HG02870 (cell line): Measurements from ENCODE around the gene GTPBP4.
"Not testable (repeated sequence)": the region's sequence is repeated elsewhere in the genome, so short reads cannot be mapped to it uniquely, and the experiment has no call there.

Source experiments
- ATAC-seq: cut with Tn5 transposase; IDR thresholded peaks from one replicate; pipeline ENCODE4 v1.9.1; 2021; ENCODE audit warnings: mild to moderate bottlenecking, moderate library complexity; ENCODE audit not compliant: unreplicated experiment

Gene GTPBP4

DNA sequence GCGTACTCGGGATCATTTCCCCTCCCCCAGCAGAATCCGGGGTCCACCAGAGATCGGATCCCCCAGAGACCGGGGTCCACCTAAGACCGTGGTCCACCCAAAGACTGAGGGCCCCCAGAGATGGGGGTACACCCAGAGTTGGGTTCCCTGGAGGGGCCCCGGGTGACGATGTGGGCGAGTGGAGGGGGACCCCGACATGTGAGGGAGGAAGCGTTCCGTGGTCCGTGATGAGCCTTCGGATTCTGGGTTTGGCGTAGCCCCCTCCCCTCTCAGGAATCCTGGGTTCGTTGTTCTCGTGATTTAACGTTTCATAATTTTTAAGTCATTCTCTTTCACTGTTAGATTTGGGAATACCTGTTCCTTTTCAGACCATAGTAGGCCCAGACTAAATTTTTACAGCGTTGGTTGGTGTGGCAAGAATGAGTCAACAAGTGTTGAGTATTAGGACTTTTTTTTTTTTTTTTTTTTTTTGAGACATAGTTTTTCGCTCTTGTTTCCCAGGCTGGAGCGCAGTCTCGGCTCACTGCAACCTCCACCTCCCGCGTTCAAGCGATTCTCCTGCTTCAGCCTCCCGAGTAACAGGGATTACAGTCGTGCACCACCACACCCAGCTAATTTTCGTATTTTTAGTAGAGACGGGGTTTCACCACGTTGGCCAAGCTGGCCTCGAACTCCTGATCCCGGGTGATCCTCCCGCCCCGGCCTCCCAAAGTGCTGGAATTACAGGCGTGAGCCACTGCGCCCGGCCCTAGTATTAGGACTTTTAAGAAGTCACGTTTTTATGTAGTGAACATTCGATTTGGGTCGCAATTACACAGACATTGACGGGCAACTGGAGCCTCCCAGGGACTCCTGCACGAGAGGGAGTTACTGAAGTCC lies 672 bp downstream of the GTPBP4 start:
- peak; percentile 3 for ATAC-seq

DNA sequence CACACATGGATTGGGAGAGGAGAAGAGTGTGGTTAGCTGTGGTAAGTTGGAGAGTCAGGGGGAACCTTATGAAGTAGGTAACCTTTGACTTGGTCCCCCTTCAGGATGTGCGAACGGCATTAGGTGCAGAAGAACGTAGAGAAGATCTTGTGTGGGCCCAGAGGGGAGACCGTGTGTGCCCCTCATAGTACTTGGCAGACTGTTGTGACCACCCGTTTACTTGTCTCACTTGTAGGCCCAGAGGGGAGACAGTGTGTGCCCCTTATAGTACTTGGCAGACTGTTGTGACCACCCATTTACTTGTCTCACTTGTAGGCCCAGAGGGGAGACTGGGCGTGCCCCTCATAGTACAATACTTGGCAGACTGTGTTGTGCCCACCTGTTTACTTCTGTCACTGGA lies 2.6 kb downstream of the GTPBP4 start:
- ATAC-seq = no peak

DNA sequence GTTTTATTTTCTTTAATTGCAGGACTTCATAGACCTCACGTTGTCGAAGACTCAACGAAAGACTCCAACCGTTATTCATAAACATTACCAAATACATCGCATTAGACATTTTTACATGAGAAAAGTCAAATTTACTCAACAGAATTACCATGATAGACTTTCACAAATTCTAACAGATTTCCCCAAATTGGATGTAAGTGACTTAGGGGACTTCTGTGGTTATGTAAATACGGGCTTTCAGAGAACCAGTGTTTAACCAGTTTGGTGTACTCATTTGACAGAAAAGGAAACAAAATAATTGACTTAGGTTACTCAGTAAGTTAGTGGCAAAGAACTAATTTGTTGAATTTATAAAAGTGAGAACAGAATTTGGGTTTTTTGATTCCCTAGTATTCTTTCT lies 4.2 kb downstream of the GTPBP4 start:
- peak; percentile 32 for ATAC-seq

DNA sequence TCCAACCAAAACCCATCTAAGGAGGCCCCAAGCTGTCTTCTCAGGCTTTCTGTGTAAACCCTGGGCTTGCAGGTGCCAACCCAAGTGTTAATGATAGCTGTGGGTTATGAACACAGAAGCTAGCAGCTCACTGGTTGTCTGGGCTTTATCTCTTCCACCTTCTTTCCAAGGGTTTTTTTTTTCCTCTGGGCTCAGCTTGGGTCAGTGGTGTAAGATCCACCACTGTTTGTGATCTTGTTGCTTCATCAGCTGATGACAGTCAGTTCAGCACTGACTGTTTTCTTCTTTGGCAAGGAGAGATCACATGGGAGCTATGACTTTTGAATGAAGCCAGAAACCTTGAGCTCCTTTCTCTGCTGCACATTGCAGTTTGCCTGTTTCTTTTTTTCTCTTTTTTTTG lies 4.6 kb downstream of the GTPBP4 start:
- no peak for ATAC-seq

DNA sequence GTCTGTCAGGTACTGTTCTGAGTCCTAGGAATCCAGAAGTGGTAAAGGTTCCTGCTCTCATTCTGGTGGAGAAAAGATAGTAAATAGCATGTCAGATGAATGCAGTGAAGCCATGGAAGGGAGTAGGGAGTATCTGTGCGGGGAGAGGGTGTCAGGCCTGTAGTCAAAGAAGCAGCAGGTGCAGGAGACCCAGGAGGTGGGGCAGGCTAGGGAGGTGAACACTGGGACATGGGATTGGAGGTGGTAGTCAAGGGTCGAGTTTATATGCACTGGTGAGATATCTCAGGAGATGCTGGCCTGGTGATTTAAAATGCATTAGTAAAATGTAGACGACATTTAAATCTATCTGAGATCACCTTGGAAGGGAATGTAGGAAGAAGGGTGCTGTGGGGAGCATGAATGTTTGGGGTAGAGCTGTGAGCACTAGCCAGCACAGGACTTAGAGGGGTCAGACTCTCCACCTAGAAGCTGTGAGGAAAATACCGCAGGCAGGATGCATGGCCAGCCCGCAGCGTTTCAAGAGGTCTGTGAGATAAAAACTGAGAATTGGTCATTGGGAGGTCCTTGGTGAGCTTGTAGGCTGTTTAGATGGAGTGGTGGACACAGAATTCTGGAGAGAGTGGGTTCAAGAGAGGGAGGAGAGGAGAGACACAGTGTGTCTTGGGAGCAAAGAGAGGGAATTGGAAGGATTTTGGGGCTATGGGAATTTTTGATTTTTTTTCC lies 6.8 kb downstream of the GTPBP4 start:
- ATAC-seq = no peak

GRCh38 chr10:995559-995926 lies 7.3 kb downstream of the GTPBP4 start:
- ATAC-seq = no peak

DNA sequence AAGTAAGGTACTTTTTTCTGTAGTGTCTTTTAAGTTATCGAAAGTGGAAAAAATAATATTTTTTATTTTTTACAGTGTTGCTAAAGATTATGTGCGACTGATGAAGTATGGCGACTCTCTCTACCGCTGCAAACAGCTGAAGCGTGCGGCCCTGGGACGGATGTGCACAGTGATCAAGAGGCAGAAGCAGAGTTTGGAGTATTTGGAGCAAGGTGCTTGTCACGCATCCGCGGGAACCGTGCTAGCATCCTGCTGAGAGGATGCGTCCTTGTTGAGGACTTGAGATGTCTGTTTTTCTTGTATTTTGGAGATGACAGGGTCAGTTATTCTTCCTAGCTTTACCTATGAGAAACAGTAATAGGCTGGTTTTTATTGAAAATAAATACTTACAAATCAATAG lies 7.8 kb downstream of the GTPBP4 start:
- ATAC-seq = no peak

DNA sequence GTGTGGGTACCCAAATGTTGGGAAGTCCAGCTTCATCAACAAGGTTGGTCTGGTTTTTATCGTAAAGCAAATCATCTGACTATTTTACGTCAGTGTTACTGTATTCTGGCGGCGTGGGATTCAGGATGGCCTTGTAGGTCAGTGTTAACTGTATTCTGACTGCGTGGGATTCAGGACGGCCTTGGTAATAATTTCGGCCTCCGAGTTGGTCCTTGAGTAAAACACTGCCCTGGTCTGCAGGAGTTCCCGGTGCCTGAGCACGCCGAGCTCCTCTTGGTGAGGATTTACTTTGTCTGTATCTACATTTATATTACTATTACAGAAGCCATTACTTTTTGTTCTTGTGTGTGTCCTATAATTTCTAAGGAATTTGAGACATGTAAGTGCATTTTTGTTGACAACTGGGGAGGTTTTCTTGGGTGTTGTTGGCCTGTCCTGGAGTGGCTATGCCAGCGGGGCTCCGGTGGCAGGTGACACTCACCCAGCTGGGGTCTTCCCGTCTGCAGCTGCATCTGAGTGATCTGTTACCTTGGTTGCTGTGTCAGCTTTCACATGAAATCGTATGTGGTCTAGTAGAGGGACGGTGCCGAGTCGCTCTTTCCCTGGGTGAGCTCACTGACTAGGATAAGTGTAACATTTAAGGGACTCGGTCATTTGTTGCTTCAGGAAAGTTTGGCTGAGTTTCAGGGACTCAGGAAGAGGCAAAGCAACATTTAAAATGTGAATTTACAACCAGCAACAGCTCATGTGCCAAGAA lies 9.2 kb downstream of the GTPBP4 start:
- no peak for ATAC-seq

GRCh38 chr10:1002425-1003006 lies 14.3 kb downstream of the GTPBP4 start:
- ATAC-seq = no peak

DNA sequence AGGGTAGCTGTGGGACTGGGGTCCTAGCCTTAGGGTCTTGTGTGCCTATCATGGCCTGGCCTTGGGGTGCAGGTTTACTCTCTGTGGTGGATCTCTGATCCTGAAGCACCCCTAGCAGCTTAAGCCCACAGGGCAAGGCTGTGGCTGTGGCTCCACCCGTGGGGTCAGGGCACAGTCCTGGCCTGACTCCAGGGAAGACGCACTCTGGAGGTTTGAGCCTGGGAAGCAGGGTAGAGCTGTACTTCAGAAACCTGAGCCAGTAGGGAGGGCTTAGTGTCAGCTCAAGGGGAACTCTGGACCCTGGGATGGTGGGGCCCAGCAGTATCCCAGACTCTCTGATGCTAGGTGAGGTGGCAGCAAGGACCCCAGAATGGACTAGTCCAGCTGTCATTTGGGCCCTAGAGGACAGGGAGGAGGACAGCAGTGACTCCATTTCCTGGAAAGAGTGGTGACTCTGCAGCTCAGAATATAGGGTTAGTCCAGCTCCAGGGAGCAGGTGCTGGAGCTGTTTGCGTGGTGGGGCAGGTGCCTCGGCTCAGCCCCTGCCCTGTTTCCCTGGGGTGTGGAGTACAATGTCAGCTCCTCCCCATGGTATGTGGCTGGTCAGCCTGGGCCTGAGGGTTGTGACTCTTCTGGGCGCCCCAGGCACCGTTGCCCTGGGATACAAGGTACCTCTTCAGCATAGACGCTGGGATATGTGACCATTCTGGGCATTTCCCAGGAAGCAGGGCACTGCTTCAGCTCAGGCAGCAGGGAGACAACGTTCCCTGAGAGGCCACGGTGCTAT lies 15.8 kb downstream of the GTPBP4 start:
- ATAC-seq = no peak

GRCh38 chr10:1006573-1006972 lies 18.3 kb downstream of the GTPBP4 start:
- no peak for ATAC-seq

DNA sequence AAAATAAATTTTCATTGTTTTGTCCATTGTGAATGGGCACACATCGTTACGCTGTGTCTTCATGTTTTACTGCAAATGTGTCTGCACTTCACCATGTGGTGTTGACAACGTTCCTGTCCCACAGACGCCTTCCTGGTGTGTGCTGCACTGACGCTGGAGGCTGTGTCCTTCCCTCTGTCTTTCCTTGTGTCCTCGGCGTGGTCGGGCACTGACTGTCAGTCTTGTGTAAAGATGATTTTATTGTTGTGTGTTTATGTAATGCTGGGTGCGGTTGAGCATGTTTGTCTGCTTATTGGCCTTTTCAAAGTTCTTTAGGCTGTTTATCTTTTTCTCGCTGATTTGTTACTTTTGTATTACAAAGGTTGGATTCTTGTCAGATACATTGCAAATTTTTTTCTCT lies 19.3 kb downstream of the GTPBP4 start:
- no peak for ATAC-seq

DNA sequence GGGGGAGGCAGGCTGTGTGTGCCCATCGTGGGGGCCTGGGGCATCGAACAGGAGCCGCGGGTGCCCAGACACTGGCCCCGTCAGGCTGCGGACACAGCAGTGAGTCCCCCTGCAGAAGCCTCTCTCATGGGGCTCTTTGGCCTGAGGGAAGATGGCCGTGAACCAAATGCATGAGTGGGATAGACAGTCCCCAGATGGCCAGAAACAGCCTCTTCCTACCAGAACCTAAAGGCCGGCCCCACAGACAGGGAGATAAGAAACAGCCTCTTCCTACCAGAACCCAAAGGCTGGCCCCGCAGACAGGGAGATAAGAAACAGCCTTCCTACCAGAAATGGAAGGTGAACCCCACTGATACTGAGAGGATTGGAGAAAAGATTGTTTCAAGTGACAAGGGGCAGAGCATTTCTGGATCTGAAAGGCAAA lies 20.8 kb downstream of the GTPBP4 start:
- no peak for ATAC-seq

GRCh38 chr10:1009947-1010346 lies 21.7 kb downstream of the GTPBP4 start:
- ATAC-seq = not testable (repeated sequence)

- ATAC-seq = no peak
Observed at GRCh38 chr10:1010703-1011102, 22.5 kb downstream of the GTPBP4 start.

- no peak for ATAC-seq
Observed at GRCh38 chr10:1011696-1012095, 23.5 kb downstream of the GTPBP4 start.

DNA sequence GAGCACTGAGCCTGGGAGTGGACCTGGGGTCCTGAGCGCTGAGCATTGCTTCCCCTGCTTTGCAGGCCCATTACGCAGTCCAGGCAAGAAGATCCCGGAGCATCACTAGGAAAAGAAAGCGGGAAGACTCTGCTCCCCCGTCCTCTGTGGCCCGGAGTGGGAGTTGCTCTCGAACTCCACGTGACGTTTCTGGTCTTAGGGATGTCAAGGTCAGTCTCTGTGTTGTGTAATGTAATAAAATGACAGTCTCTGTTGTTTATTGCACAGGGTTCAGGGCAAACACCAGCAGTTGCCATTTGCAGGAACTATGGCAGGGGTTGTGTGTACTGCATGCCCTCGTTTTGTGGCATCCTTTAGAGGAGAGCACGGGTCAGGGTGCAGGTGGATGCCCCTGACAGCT lies 27.5 kb downstream of the GTPBP4 start:
- ATAC-seq = no peak

GRCh38 chr10:1019362-1019761 lies 31.1 kb downstream of the GTPBP4 start:
- no peak for ATAC-seq

DNA sequence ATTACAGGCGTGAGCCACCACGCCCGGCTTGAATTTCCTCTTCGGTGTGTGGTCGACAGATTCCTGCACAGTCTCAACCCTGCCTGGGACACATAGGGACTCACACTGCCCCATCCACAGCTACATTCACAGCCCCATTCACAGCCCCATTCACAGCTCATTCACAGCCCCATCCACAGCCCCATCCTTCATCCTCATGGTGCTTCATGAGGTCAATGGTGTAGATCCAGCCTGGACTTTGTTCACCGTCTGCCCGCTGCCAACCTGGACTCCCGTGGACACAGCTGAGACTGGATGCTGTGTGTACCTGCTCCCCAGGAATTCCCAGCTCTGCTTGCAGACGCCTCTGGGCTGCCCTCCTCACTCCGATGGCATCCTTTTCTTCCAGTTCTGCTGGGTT lies 32.2 kb downstream of the GTPBP4 start:
- no peak for ATAC-seq

- ATAC-seq = no peak
Observed at GRCh38 chr10:1020958-1021357, 32.7 kb downstream of the GTPBP4 start.
